NCI-H1436 (cell line): Measurements from ENCODE around the gene GIMAP8.
"Not testable (repeated sequence)": the region's sequence is repeated elsewhere in the genome, so short reads cannot be mapped to it uniquely, and the experiment has no call there.

Experiments
- DNase-seq: peaks from one replicate; lab custom pipeline; 2025; lab: John Stamatoyannopoulos, UW

The GIMAP8 gene

GRCh38 chr7:150464962-150465361 lies 14.5 kb downstream of the GIMAP8 start:
- DNase-seq, result no peak

GRCh38 chr7:150465414-150465813 lies 15.0 kb downstream of the GIMAP8 start:
- DNase-seq, result no peak

- DNase-seq, result no peak
Measured at GRCh38 chr7:150466477-150466876, 16.0 kb downstream of the GIMAP8 start.

- DNase-seq, result no peak
Measured at GRCh38 chr7:150468241-150468640, 17.8 kb downstream of the GIMAP8 start.

GRCh38 chr7:150471886-150472285 lies 21.5 kb downstream of the GIMAP8 start:
- DNase-seq, result no peak

GRCh38 chr7:150473902-150474301 lies 23.5 kb downstream of the GIMAP8 start:
- DNase-seq, result no peak

GRCh38 chr7:150476285-150476684 lies 25.9 kb downstream of the GIMAP8 start:
- no peak for DNase-seq

- no peak for DNase-seq
Measured at GRCh38 chr7:150476819-150477631, 26.6 kb downstream of the GIMAP8 start.

- DNase-seq, result no peak
Measured at GRCh38 chr7:150479023-150479716, 28.7 kb downstream of the GIMAP8 start.

GRCh38 chr7:150481186-150481920 lies 30.9 kb downstream of the GIMAP8 start:
- DNase-seq, result no peak

GRCh38 chr7:150481922-150482321 lies 31.5 kb downstream of the GIMAP8 start:
- no peak for DNase-seq

- not testable (repeated sequence) for DNase-seq
Measured at GRCh38 chr7:150483514-150483913, 33.1 kb downstream of the GIMAP8 start.

GRCh38 chr7:150484071-150484470 lies 33.6 kb downstream of the GIMAP8 start:
- not testable (repeated sequence) for DNase-seq

GRCh38 chr7:150487625-150488024 lies 37.2 kb downstream of the GIMAP8 start:
- no peak for DNase-seq

GRCh38 chr7:150489782-150490181 lies 39.4 kb downstream of the GIMAP8 start:
- no peak for DNase-seq

- DNase-seq, result not testable (repeated sequence)
Measured at GRCh38 chr7:150493442-150493841, 43.0 kb downstream of the GIMAP8 start.

GRCh38 chr7:150502519-150502918 lies 52.1 kb downstream of the GIMAP8 start:
- DNase-seq, result no peak

- DNase-seq, result no peak
Measured at GRCh38 chr7:150503155-150503554, 52.7 kb downstream of the GIMAP8 start.

GRCh38 chr7:150503581-150503980 lies 53.2 kb downstream of the GIMAP8 start:
- DNase-seq, result no peak

- no peak for DNase-seq
Measured at GRCh38 chr7:150507947-150508602, 57.6 kb downstream of the GIMAP8 start.

- DNase-seq, result no peak
Measured at GRCh38 chr7:150511048-150511447, 60.6 kb downstream of the GIMAP8 start.

- no peak for DNase-seq
Measured at GRCh38 chr7:150513758-150514157, 63.3 kb downstream of the GIMAP8 start.
